ENCODE measurements around the gene PNPLA2.

DNA sequence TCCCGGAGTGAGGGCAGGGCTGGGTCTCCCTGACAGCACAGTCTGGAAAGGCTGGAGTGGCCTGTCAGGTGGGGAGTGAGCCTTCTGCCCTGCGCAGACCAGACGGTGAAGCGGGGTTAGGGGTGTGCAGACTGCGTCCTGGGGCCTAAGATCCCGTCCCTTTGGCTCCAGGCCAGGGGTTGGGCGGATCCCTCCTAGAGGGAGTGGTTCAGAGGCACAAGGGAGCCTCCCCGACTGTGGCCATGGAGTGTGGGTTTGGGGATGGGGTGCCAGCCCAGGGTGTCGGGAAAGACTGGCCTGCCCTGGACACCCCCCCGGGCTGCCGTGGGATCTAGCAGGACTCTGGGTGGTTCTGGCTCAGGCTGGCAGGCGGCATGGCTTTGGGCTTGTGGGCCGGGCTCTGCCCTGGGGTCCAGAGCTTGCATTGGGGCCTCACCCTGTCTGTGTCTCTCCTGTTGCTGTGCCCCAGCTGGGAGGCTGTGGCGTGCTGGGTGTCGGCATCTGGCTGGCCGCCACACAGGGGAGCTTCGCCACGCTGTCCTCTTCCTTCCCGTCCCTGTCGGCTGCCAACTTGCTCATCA is 43.5 kb downstream of the PNPLA2 start:
- no peak for TF ChIP-seq CTCF (conservative IDR thresholded peaks at IDR 0.05 in 1 of 2, IDR thresholded peaks at IDR 0.05 in 1 of 2; ENCODE audit: low read depth in 1 of 2, low read length in 2 of 2)
- no peak for TF ChIP-seq EZH2 (IDR thresholded peaks at IDR 0.05; ENCODE audit: low read length, missing control alignments)
